Measurements from ENCODE around the gene C20orf202. TPM values are rescaled to one million over a fixed set of nuclear protein-coding genes. Genes with fewer than 3 reads are reported as not detected.

Gene C20orf202
- polyA plus RNA-seq, 3 donors = 0.12 TPM; not detected in 2

- no peak overlapping the region for H3K4me2 ChIP-seq (replicated peaks; ENCODE audit: extremely low read depth, low read length, poor library complexity, severe bottlenecking)
- no peaks in the 10 kb centered on the region for H3K27me3 ChIP-seq (ENCODE audit: control insufficient read depth in 2 of 2, insufficient read depth in 2 of 2, low read length in 2 of 2)
- no peaks in the 10 kb centered on the region for H3K79me2 ChIP-seq (ENCODE audit: insufficient read depth, low read length)
- Mint-ChIP-seq H3K4me1 (peaks cover 7% of the 10 kb centered on the region), H3K4me3 (no peak overlapping the region), H3K27ac (peak overlapping the region in 1 of 7 donors; percentile 31), H3K36me3 (peaks cover 73 to 80% of the 10 kb centered on the region in 2 donors), H3K9me3 (peaks cover 0 to 3% (median 0%) of the 10 kb centered on the region in 7 donors), H3K27me3 (ENCODE audit: low read depth in 3 of 3) (peaks cover 0 to 2% (median 0%) of the 10 kb centered on the region in 3 donors)
- no peak for TF ChIP-seq CTCF (IDR thresholded peaks at IDR 0.05)
- no peak overlapping the region for H2AFZ ChIP-seq (ENCODE audit: insufficient read depth, low read depth, low read length, poor library complexity, severe bottlenecking)
- no peak overlapping the region for H3K27ac ChIP-seq (ENCODE audit: low read depth in 1 of 2, low read length in 2 of 2)
- no peaks in the 10 kb centered on the region for H3K9me3 ChIP-seq (replicated peaks in 1 of 2; ENCODE audit: control insufficient read depth in 1 of 2, insufficient read depth in 1 of 2, low read length in 2 of 2)
- peaks cover 35% of the 10 kb centered on the region for H4K20me1 ChIP-seq (ENCODE audit: insufficient read depth, low read length)
- intact Hi-C loops (cut with micrococcal nuclease) = no loop called here
- peaks cover 84 to 87% of the 10 kb centered on the region in 2 donors for H3K36me3 ChIP-seq (replicated peaks in 1 of 2; ENCODE audit: control insufficient read depth in 1 of 2, insufficient read depth in 2 of 2, low read length in 2 of 2)
- no CpG with 5 or more reads among the region's 6 CpGs for WGBS (ENCODE audit: insufficient coverage)
- no peak for DNase-seq
- no peak overlapping the region for H3K9ac ChIP-seq (ENCODE audit: insufficient read depth, low read length, poor library complexity, severe bottlenecking)
- H3K4me3 ChIP-seq (replicated peaks in 1 of 3; ENCODE audit: low read depth in 2 of 3, low read length in 3 of 3) = no peak overlapping the region
- H3K4me1 ChIP-seq (ENCODE audit: control insufficient read depth in 1 of 2, insufficient read depth in 2 of 2, low read length in 2 of 2) = no peaks in the 10 kb centered on the region
Measured at GRCh38 chr20:1163105-1163504, 40.1 kb upstream of the C20orf202 start.

DNA sequence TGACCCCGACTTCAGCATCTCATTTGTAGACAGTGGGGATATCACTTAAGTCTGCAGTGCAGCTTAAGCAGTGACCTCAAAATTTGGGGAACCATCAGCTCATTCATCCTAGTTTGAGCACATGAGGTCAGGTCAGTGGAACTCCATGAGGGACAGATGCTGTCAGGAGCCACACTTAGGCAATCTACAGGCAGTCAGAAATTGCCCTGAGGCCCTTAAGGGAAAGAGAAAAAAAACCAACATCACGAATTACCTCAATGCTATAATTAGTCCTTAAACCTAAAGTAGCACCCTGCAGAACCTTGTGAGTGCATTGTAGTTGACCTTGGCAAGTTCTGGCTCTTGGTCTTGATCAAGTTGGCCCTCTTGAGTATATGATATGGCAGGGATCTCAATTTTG lies 39.6 kb upstream of the C20orf202 start:
- no peak for DNase-seq
- WGBS (ENCODE audit: insufficient coverage) = no CpG with 5 or more reads among the region's 2 CpGs
- Histone ChIP-seq H2AFZ (ENCODE audit: insufficient read depth, low read depth, low read length, poor library complexity, severe bottlenecking) (no peak overlapping the region), H3K27ac (ENCODE audit: low read depth in 1 of 2, low read length in 2 of 2) (no peak overlapping the region), H3K36me3 (replicated peaks in 1 of 2; ENCODE audit: control insufficient read depth in 1 of 2, insufficient read depth in 2 of 2, low read length in 2 of 2) (peaks cover 89 to 93% of the 10 kb centered on the region in 2 donors), H3K27me3 (ENCODE audit: control insufficient read depth in 2 of 2, insufficient read depth in 2 of 2, low read length in 2 of 2) (no peaks in the 10 kb centered on the region), H4K20me1 (ENCODE audit: insufficient read depth, low read length) (peaks cover 39% of the 10 kb centered on the region), H3K4me1 (ENCODE audit: control insufficient read depth in 1 of 2, insufficient read depth in 2 of 2, low read length in 2 of 2) (no peaks in the 10 kb centered on the region), H3K79me2 (ENCODE audit: insufficient read depth, low read length) (no peaks in the 10 kb centered on the region), H3K9ac (ENCODE audit: insufficient read depth, low read length, poor library complexity, severe bottlenecking) (no peak overlapping the region), H3K4me3 (replicated peaks in 1 of 3; ENCODE audit: low read depth in 2 of 3, low read length in 3 of 3) (no peak overlapping the region), H3K9me3 (replicated peaks in 1 of 2; ENCODE audit: control insufficient read depth in 1 of 2, insufficient read depth in 1 of 2, low read length in 2 of 2) (no peaks in the 10 kb centered on the region), H3K4me2 (replicated peaks; ENCODE audit: extremely low read depth, low read length, poor library complexity, severe bottlenecking) (no peak overlapping the region)
- H3K4me3 Mint-ChIP-seq = no peak overlapping the region
- peaks cover 0 to 3% (median 0%) of the 10 kb centered on the region in 7 donors for H3K9me3 Mint-ChIP-seq
- H3K27ac Mint-ChIP-seq = peak overlapping the region in 2 of 7 donors; percentile 46 to 47
- intact Hi-C loops (cut with micrococcal nuclease) = no loop called here
- H3K36me3 Mint-ChIP-seq = peaks cover 78 to 83% of the 10 kb centered on the region in 2 donors
- peaks cover 0 to 2% (median 0%) of the 10 kb centered on the region in 3 donors for H3K27me3 Mint-ChIP-seq (ENCODE audit: low read depth in 3 of 3)
- peaks cover 7% of the 10 kb centered on the region for H3K4me1 Mint-ChIP-seq
- TF ChIP-seq CTCF (IDR thresholded peaks at IDR 0.05) = no peak
